GM12878 (cell line): ENCODE results near the gene RGN.

Source experiments
- HDGF ChIP-seq: fragments of 450-650 bp; IDR thresholded peaks from 2 replicates; pipeline ENCODE4 v1.6.1; 2016; ENCODE audit warnings: antibody characterized with exemption
- TAF1 ChIP-seq: IDR thresholded peaks from 2 replicates; pipeline ENCODE4 v1.6.1; 2011; ENCODE audit warnings: mild to moderate bottlenecking, low read depth, low read length, borderline replicate concordance
- TCF3 ChIP-seq: IDR thresholded peaks from 2 replicates; pipeline ENCODE4 v1.6.1; 2012; ENCODE audit warnings: low read depth, mild to moderate bottlenecking, low read length, borderline replicate concordance; ENCODE audit not compliant: insufficient read depth
- TF ChIP-seq, protein P1 (sequence below), 3 experiments: IDR thresholded peaks in 2 of 3; conservative IDR thresholded peaks in 1 of 3; 2 replicates each; pipeline ENCODE4 v1.5.1; 2011; ENCODE audit warnings: low read depth in 3 of 3, low read length in 3 of 3, mild to moderate bottlenecking in 3 of 3, control low read depth in 2 of 3, moderate library complexity in 2 of 3, inconsistent platforms in 1 of 3, mixed read lengths in 1 of 3; ENCODE audit not compliant: control insufficient read depth in 2 of 3, insufficient read depth in 1 of 3; ENCODE audit errors: extremely low read depth in 1 of 3
- TF ChIP-seq, protein P2 (sequence below): fragments of 450-650 bp; conservative IDR thresholded peaks from 2 replicates; pipeline ENCODE4 v1.6.1; 2017; ENCODE audit warnings: mild to moderate bottlenecking, moderate library complexity
- TF ChIP-seq, protein P3 (sequence below): IDR thresholded peaks from 2 replicates; pipeline ENCODE4 v1.6.1; 2012; ENCODE audit warnings: improper control_type of control experiment, low read depth, low read length; ENCODE audit not compliant: insufficient replicate concordance

DNA sequence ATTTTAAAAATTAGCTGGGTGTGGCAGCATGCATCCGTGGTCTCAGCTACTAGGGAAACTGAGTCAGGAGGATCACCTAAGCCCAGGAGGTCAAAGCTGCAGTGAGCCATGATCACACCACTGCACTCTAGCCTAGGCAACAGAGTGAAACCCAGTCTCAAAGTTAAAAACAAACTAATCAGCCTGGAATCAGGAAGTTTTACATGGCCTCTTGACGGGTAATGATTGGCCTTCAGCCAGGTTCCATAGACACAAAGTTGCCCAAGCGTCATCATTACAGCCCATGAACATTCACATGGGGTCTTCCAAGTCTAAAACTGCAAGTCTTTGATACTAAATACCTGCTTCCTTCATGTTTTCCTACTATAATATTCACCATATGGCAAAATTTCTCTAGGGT lies 10.0 kb upstream of the RGN start:
- TF ChIP-seq, protein P1, sequence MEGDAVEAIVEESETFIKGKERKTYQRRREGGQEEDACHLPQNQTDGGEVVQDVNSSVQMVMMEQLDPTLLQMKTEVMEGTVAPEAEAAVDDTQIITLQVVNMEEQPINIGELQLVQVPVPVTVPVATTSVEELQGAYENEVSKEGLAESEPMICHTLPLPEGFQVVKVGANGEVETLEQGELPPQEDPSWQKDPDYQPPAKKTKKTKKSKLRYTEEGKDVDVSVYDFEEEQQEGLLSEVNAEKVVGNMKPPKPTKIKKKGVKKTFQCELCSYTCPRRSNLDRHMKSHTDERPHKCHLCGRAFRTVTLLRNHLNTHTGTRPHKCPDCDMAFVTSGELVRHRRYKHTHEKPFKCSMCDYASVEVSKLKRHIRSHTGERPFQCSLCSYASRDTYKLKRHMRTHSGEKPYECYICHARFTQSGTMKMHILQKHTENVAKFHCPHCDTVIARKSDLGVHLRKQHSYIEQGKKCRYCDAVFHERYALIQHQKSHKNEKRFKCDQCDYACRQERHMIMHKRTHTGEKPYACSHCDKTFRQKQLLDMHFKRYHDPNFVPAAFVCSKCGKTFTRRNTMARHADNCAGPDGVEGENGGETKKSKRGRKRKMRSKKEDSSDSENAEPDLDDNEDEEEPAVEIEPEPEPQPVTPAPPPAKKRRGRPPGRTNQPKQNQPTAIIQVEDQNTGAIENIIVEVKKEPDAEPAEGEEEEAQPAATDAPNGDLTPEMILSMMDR (IDR thresholded peaks at IDR 0.05 in 2 of 3, conservative IDR thresholded peaks at IDR 0.05 in 1 of 3; ENCODE audit: control insufficient read depth in 2 of 3, extremely low read depth in 1 of 3, insufficient read depth in 1 of 3, low read depth in 3 of 3, low read length in 3 of 3) = no peak
- TF ChIP-seq, protein P2, sequence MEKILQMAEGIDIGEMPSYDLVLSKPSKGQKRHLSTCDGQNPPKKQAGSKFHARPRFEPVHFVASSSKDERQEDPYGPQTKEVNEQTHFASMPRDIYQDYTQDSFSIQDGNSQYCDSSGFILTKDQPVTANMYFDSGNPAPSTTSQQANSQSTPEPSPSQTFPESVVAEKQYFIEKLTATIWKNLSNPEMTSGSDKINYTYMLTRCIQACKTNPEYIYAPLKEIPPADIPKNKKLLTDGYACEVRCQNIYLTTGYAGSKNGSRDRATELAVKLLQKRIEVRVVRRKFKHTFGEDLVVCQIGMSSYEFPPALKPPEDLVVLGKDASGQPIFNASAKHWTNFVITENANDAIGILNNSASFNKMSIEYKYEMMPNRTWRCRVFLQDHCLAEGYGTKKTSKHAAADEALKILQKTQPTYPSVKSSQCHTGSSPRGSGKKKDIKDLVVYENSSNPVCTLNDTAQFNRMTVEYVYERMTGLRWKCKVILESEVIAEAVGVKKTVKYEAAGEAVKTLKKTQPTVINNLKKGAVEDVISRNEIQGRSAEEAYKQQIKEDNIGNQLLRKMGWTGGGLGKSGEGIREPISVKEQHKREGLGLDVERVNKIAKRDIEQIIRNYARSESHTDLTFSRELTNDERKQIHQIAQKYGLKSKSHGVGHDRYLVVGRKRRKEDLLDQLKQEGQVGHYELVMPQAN = no peak
- TF ChIP-seq TCF3 (no peak), TAF1 (no peak), HDGF (no peak)
- TF ChIP-seq, protein P3, sequence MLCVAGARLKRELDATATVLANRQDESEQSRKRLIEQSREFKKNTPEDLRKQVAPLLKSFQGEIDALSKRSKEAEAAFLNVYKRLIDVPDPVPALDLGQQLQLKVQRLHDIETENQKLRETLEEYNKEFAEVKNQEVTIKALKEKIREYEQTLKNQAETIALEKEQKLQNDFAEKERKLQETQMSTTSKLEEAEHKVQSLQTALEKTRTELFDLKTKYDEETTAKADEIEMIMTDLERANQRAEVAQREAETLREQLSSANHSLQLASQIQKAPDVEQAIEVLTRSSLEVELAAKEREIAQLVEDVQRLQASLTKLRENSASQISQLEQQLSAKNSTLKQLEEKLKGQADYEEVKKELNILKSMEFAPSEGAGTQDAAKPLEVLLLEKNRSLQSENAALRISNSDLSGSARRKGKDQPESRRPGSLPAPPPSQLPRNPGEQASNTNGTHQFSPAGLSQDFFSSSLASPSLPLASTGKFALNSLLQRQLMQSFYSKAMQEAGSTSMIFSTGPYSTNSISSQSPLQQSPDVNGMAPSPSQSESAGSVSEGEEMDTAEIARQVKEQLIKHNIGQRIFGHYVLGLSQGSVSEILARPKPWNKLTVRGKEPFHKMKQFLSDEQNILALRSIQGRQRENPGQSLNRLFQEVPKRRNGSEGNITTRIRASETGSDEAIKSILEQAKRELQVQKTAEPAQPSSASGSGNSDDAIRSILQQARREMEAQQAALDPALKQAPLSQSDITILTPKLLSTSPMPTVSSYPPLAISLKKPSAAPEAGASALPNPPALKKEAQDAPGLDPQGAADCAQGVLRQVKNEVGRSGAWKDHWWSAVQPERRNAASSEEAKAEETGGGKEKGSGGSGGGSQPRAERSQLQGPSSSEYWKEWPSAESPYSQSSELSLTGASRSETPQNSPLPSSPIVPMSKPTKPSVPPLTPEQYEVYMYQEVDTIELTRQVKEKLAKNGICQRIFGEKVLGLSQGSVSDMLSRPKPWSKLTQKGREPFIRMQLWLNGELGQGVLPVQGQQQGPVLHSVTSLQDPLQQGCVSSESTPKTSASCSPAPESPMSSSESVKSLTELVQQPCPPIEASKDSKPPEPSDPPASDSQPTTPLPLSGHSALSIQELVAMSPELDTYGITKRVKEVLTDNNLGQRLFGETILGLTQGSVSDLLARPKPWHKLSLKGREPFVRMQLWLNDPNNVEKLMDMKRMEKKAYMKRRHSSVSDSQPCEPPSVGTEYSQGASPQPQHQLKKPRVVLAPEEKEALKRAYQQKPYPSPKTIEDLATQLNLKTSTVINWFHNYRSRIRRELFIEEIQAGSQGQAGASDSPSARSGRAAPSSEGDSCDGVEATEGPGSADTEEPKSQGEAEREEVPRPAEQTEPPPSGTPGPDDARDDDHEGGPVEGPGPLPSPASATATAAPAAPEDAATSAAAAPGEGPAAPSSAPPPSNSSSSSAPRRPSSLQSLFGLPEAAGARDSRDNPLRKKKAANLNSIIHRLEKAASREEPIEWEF = no peak
